SU-DHL-6 (cell line): ENCODE results near the gene CARD9.
"Not testable (repeated sequence)": the region's sequence is repeated elsewhere in the genome, so short reads cannot be mapped to it uniquely, and the experiment has no call there.

Experiments
- CTCF ChIP-seq: fragments of 200-600 bp; sonication (generic); IDR thresholded peaks from one replicate; pipeline ENCODE4 v1.5.1; 2017; ENCODE audit warnings: antibody characterized with exemption, mild to moderate bottlenecking, low read length, moderate library complexity; ENCODE audit not compliant: insufficient read depth, poor library complexity, severe bottlenecking
- EZH2phosphoT487 ChIP-seq: fragments of 200-600 bp; sonication (generic), shearing (Covaris generic); conservative IDR thresholded peaks from 2 replicates; pipeline ENCODE4 v1.6.1; 2018; ENCODE audit warnings: mild to moderate bottlenecking, antibody characterized with exemption, low read length, moderate library complexity, mixed read lengths

GRCh38 chr9:136319955-136320354 lies 53.5 kb downstream of the CARD9 start:
- not testable (repeated sequence) for TF ChIP-seq CTCF, EZH2phosphoT487
